GM12864 (cell line): ENCODE results near the gene OR13C4.

Source experiments
- DNase-seq: peaks from one replicate; pipeline ENCODE4 v3.0.0-alpha.2; 2011; ENCODE audit warnings: low read depth
- H3K4me3 ChIP-seq: 2 replicates; pipeline ENCODE4 v1.5.1; 2011; ENCODE audit warnings: mild to moderate bottlenecking, low read depth, low read length, control low read depth
- CTCF ChIP-seq: IDR thresholded peaks from 2 replicates; pipeline ENCODE4 v1.5.1; 2011; ENCODE audit warnings: low read depth, mild to moderate bottlenecking, moderate library complexity, low read length, control low read depth, inconsistent platforms; ENCODE audit errors: missing control alignments

The OR13C4 gene

GRCh38 chr9:104503963-104504362, 23.0 kb downstream of the OR13C4 start, which contains the start of gene OR13F1:
TSS of gene OR13F1 (plus strand) at chr9:104504263. CDS start at chr9:104504263, 0 bp downstream.
- no peak for TF ChIP-seq CTCF
- DNase-seq: no peak
- no peak within 1 kb of the TSS for H3K4me3 ChIP-seq

- no peak for TF ChIP-seq CTCF
- no peak for DNase-seq
- H3K4me3 ChIP-seq: no peak overlapping the region
These were observed 23.6 kb downstream of the OR13C4 start for GRCh38 chr9:104503440-104503839.

- no peak overlapping the region for H3K4me3 ChIP-seq
- no peak for DNase-seq
- TF ChIP-seq CTCF: peak; percentile 27
These were observed 32.2 kb downstream of the OR13C4 start for GRCh38 chr9:104494808-104495207.

- H3K4me3 ChIP-seq: no peak overlapping the region
- no peak for DNase-seq
- no peak for TF ChIP-seq CTCF
These were observed 42.0 kb downstream of the OR13C4 start for GRCh38 chr9:104485014-104485413.

GRCh38 chr9:104482921-104483570, 44.0 kb downstream of the OR13C4 start:
- H3K4me3 ChIP-seq: no peak overlapping the region
- no peak for DNase-seq
- no peak for TF ChIP-seq CTCF
